GM12878 (cell line): ENCODE measurements around the gene CD72. TPM values are rescaled to one million over a fixed set of nuclear protein-coding genes. Genes with fewer than 3 reads are reported as not detected.
A peak's percentile ranks its signal among the peaks of the same experiment; 100 is the strongest.

Experiments used
- ATAC-seq: fragments of 200-7000 bp; cut with Tn5 transposase; 3 replicates; pipeline ENCODE4 v1.9.1; 2020; ENCODE audit warnings: mild to moderate bottlenecking, moderate library complexity
- BruUV-seq: library from RNA; stranded (reverse); fragments of 400-500 nt; replicated peaks from 2 replicates; lab custom pipeline; 2021; lab: Mats Ljungman, UMichigan
- CTCF ChIA-PET: fragments of 300-600 bp; sonication (Branson Sonifier 250); formaldehyde crosslinking; extraction: SDS; loops from one replicate; lab custom pipeline; 2021; ENCODE audit warnings: inconsistent platforms; lab: Yijun Ruan, JAX
- POLR2A ChIA-PET: fragments of 350-600 bp; formaldehyde crosslinking; extraction: SDS; loops from one replicate; lab custom pipeline; 2021; ENCODE audit warnings: inconsistent platforms; lab: Charles Lee
- RAD21 ChIA-PET: fragments of 300-600 bp; sonication (Branson Sonifier 250); formaldehyde crosslinking; loops from one replicate; lab custom pipeline; 2023; ENCODE audit warnings: antibody characterized with exemption; ENCODE audit not compliant: unreplicated experiment; lab: Charles Lee
- SMC1A ChIA-PET: fragments of 300-600 bp; sonication (Branson Sonifier 250); formaldehyde crosslinking; loops from one replicate; lab custom pipeline; 2023; ENCODE audit not compliant: unreplicated experiment, uncharacterized antibody; lab: Charles Lee
- DNase-seq: peaks from one replicate; pipeline ENCODE4 v3.0.0-alpha.2; 2011; ENCODE audit warnings: low read depth, low spot score
- FAIRE-seq: peaks from 3 replicates; lab custom pipeline; 2011; peaks lifted over from hg19 to GRCh38; lab: Jason Lieb, UNC
- H2AFZ ChIP-seq: 2 replicates; pipeline ENCODE4 v1.6.0; 2011; ENCODE audit warnings: low read depth, low read length, control low read depth; ENCODE audit not compliant: control insufficient read depth
- H3K27ac ChIP-seq: 2 replicates; pipeline ENCODE4 v1.5.1; 2011; ENCODE audit warnings: control low read depth; ENCODE audit not compliant: control insufficient read depth, insufficient read depth
- H3K27me3 ChIP-seq, 2 experiments: replicated peaks in 1 of 2; 2 replicates each; pipeline versions ENCODE4 v1.6.0 to v1.6.1; 2011; ENCODE audit warnings: low read length in 1 of 2; ENCODE audit not compliant: control insufficient read depth in 2 of 2, insufficient read depth in 2 of 2
- H3K36me3 ChIP-seq, 2 experiments: 2 replicates each; pipeline ENCODE4 v1.5.1; 2011; ENCODE audit warnings: low read length in 1 of 2; ENCODE audit not compliant: control insufficient read depth in 2 of 2, insufficient read depth in 2 of 2
- H3K4me1 ChIP-seq: 2 replicates; pipeline ENCODE4 v1.6.1; 2011; ENCODE audit warnings: mild to moderate bottlenecking, low read length, moderate library complexity, mixed read lengths; ENCODE audit not compliant: control insufficient read depth, insufficient read depth
- H3K4me2 ChIP-seq: 2 replicates; pipeline ENCODE4 v1.6.0; 2011; ENCODE audit warnings: control low read depth; ENCODE audit not compliant: control insufficient read depth, insufficient read depth
- H3K4me3 ChIP-seq: fragments of 200-600 bp; sonication (generic); 2 replicates; pipeline ENCODE4 v1.5.1; 2016
- H3K79me2 ChIP-seq: 2 replicates; pipeline ENCODE4 v1.6.0; 2011; ENCODE audit warnings: low read length; ENCODE audit not compliant: control insufficient read depth, insufficient read depth
- H3K9ac ChIP-seq: 2 replicates; pipeline ENCODE4 v1.8.0; 2011; ENCODE audit warnings: low read length, control low read depth, mixed read lengths; ENCODE audit not compliant: control insufficient read depth, insufficient read depth
- H3K9me3 ChIP-seq: replicated peaks from 3 replicates; pipeline ENCODE4 v1.5.1; 2011; ENCODE audit warnings: mild to moderate bottlenecking, low read length; ENCODE audit not compliant: control insufficient read depth, insufficient read depth
- H4K20me1 ChIP-seq: 2 replicates; pipeline ENCODE4 v1.6.0; 2011; ENCODE audit not compliant: control insufficient read depth, insufficient read depth
- CBFB ChIP-seq: IDR thresholded peaks from 2 replicates; pipeline ENCODE4 v1.6.1; 2016; ENCODE audit warnings: antibody characterized with exemption, low read depth
- CREB1 ChIP-seq: IDR thresholded peaks from 2 replicates; pipeline ENCODE4 v1.6.1; 2012; ENCODE audit warnings: low read depth, mild to moderate bottlenecking, inconsistent platforms
- CUX1 ChIP-seq: IDR thresholded peaks from 2 replicates; pipeline ENCODE4 v1.6.1; 2012; ENCODE audit warnings: improper control_type of control experiment, low read depth, low read length; ENCODE audit not compliant: insufficient replicate concordance
- EED ChIP-seq: sonication (generic); IDR thresholded peaks from 2 replicates; pipeline ENCODE4 v1.6.1; 2016; ENCODE audit warnings: antibody characterized with exemption, low read depth
- EZH2 ChIP-seq: IDR thresholded peaks from 2 replicates; pipeline ENCODE4 v1.6.1; 2012; ENCODE audit warnings: low read depth, mild to moderate bottlenecking, control low read depth, inconsistent platforms, low read length, borderline replicate concordance; ENCODE audit not compliant: control insufficient read depth
- HDAC6 ChIP-seq: fragments of 200-600 bp; sonication (generic); IDR thresholded peaks from one replicate; pipeline ENCODE4 v1.8.0; 2017; ENCODE audit warnings: antibody characterized with exemption; ENCODE audit not compliant: unreplicated experiment
- MXI1 ChIP-seq: fragments of 150-350 bp; IDR thresholded peaks from 2 replicates; pipeline ENCODE4 v1.6.1; 2011; ENCODE audit warnings: low read depth, mild to moderate bottlenecking, inconsistent platforms, low read length, improper control_type of control experiment
- NFYA ChIP-seq: IDR thresholded peaks from 2 replicates; pipeline ENCODE4 v1.6.1; 2011; ENCODE audit warnings: low read depth, mild to moderate bottlenecking, low read length, improper control_type of control experiment, borderline replicate concordance
- NKRF ChIP-seq: fragments of 450-650 bp; conservative IDR thresholded peaks from 2 replicates; pipeline ENCODE4 v1.6.1; 2017; ENCODE audit warnings: mild to moderate bottlenecking, moderate library complexity
- NR2C2 ChIP-seq: IDR thresholded peaks from 2 replicates; pipeline ENCODE4 v1.6.1; 2011; ENCODE audit warnings: borderline replicate concordance, low read depth; ENCODE audit not compliant: control insufficient read depth, insufficient read length
- SKIL ChIP-seq: fragments of 450-650 bp; IDR thresholded peaks from 2 replicates; pipeline ENCODE4 v1.6.1; 2017; ENCODE audit warnings: mild to moderate bottlenecking, low read depth, inconsistent platforms; ENCODE audit not compliant: poor library complexity, severe bottlenecking
- TCF12 ChIP-seq: IDR thresholded peaks from 2 replicates; pipeline ENCODE4 v1.6.1; 2011; ENCODE audit warnings: low read depth, mild to moderate bottlenecking, low read length
- ZBED1 ChIP-seq: IDR thresholded peaks from 2 replicates; pipeline ENCODE4 v1.6.1; 2016; ENCODE audit warnings: borderline replicate concordance
- ZNF24 ChIP-seq: fragments of 450-650 bp; IDR thresholded peaks from 2 replicates; pipeline ENCODE4 v1.6.1; 2017; ENCODE audit warnings: antibody characterized with exemption, mild to moderate bottlenecking
- ZSCAN29 ChIP-seq: fragments of 450-650 bp; IDR thresholded peaks from 2 replicates; pipeline ENCODE4 v1.6.1; 2017; ENCODE audit warnings: mild to moderate bottlenecking, moderate library complexity
- WGBS: methylation state at CpG from one replicate; pipeline ENCODE4 v1.1.6; 2016; ENCODE audit warnings: low lambda C conversion rate; ENCODE audit not compliant: insufficient replicate concordance, insufficient coverage; ENCODE audit errors: missing lambda C conversion rate; 5-methylcytosine and 5-hydroxymethylcytosine counted together
- in situ Hi-C: fragments of 300-500 bp; cut with MboI; formaldehyde crosslinking; loops from 9 replicates; pipeline ENCODE4 v1.14.3; 2018; ENCODE audit warnings: mixed read lengths
- intact Hi-C: fragments of 100-400 bp; cut with micrococcal nuclease; formaldehyde crosslinking; loops from one replicate; pipeline ENCODE4 v1.14.2; 2022; ENCODE audit not compliant: unreplicated experiment
- polyA plus RNA-seq, 11 experiments: library from polyadenylated mRNA; depleted of rRNA in 4 of 11; unstranded in 6 of 11; stranded (reverse) in 5 of 11; fragments of >200 nt; fragmentation: Nextera tagmentation in 4 of 11; fragmentation: Illumina TruSeq in 1 of 11; extraction: Ambion mirVana in 4 of 11; extraction: Trizol in 1 of 11; gene quantifications; 1 replicate in 1 of 11; 2 replicates in 10 of 11; pipeline versions ENCODE4 v1.2.1 to v1.2.3, GENCODE V29; 2011 to 2016; ENCODE audit warnings: inconsistent platforms in 2 of 11, missing spikeins in 2 of 11, low read depth in 1 of 11
- total RNA-seq, 4 experiments: library from RNA; depleted of rRNA in 3 of 4; stranded (reverse); fragments of >200 nt in 3 of 4; fragmentation: Illumina TruSeq in 1 of 4; extraction: Trizol in 1 of 4; gene quantifications; 2 replicates each; pipeline versions ENCODE4 v1.2.1 to v1.2.3, GENCODE V29; 2013 to 2021

The CD72 gene
- total and polyA plus RNA-seq, 10 of the 15 experiments (the other 5 are each of a cell fraction or from before 2014, with no cell fraction given), result 2.1 to 14.2 (median 4.4) TPM

- H3K4me2 ChIP-seq, result peak overlapping the region; percentile 92
- H3K27ac ChIP-seq, result peak overlapping the region; percentile 57
- FAIRE-seq, result no peak
- TF ChIP-seq EZH2, result no peak
- peak; percentile 78 for TF ChIP-seq TCF12
- TF ChIP-seq ZNF24, result no peak
- TF ChIP-seq CUX1, result no peak
- TF ChIP-seq EED, result peak; percentile 27; the same call in 1 of the 2 replicates
- no peak for TF ChIP-seq NR2C2
- no peak for TF ChIP-seq HDAC6
- TF ChIP-seq ZBED1, result peak; percentile 36; the same call in 1 of the 2 replicates
- no peak for TF ChIP-seq SKIL
- TF ChIP-seq ZSCAN29, result no peak
- no peak for TF ChIP-seq NKRF
- no peak for TF ChIP-seq MXI1
- no peak; the same call in 1 of the 2 replicates for TF ChIP-seq CREB1
- TF ChIP-seq CBFB, result no peak
- TF ChIP-seq NFYA, result no peak
Measured at GRCh38 chr9:35619800-35620158, 1.6 kb upstream of the CD72 start.

More at GRCh38 chr9:35619800-35620158, 1.6 kb upstream of the CD72 start:
- H4K20me1 ChIP-seq, result no peaks in the 10 kb centered on the region
- H3K27me3 ChIP-seq, result no peaks in the 10 kb centered on the region; a peak in 1 of 4 replicates
- ChIA-PET CTCF (interaction anchor here (0.6 to 9.0 kb wide), 17 partner anchors 9 to 637 kb away, joined by 3 to 101 read pairs (median 7); partner anchors contain the start of genes ARHGEF39, CREB3, SIT1 and TESK1), RAD21 (interaction anchor here (0.5 to 3.5 kb wide), 20 partner anchors 9 to 1802 kb away, joined by 3 to 47 read pairs (median 5); partner anchors contain the start of genes ARHGEF39, CCDC107, CREB3 and RMRP), POLR2A (interaction anchor here (0.6 to 6.6 kb wide), 14 partner anchors 13 to 209 kb away, joined by 3 to 85 read pairs (median 7); partner anchors contain the start of genes ARHGEF39, CCDC107, CREB3 and FAM221B), SMC1A (interaction anchor here (1.1 to 3.0 kb wide), 15 partner anchors 8 to 129 kb away, joined by 3 to 36 read pairs (median 9); partner anchors contain the start of genes CCDC107, CREB3, RMRP and SIT1)
- in situ Hi-C loops, result no loop called here
- intact Hi-C loops, result no loop called here
- ATAC-seq (peak; percentile 54), DNase-seq (peak; percentile 55)
- H3K4me1 ChIP-seq, result peaks cover 44% of the 10 kb centered on the region
- peak overlapping the region; percentile 62 for H2AFZ ChIP-seq
- H3K36me3 ChIP-seq, result no peaks in the 10 kb centered on the region
- H3K4me3 ChIP-seq, result no peak overlapping the region
- WGBS, result 3% methylated on average over 2 of the region's 2 CpGs
- no peaks in the 10 kb centered on the region for H3K9me3 ChIP-seq
- H3K79me2 ChIP-seq, result no peaks in the 10 kb centered on the region; the same call in 1 of the 2 replicates
- H3K9ac ChIP-seq, result peak overlapping the region; percentile 46
- BruUV-seq, result no TSS peak
